ENCODE results near the gene FTSJ3.
A peak's percentile ranks its signal among the peaks of the same experiment; 100 is the strongest.

- TF ChIP-seq CTCF (IDR thresholded peaks at IDR 0.05), result peak; percentile 14 to 55 (median 36)
- peak; percentile 66 for TF ChIP-seq POLR2A (IDR thresholded peaks at IDR 0.05; ENCODE audit: low read depth)
- TF ChIP-seq POLR2AphosphoS5 (IDR thresholded peaks at IDR 0.05), result peak; percentile 84 to 97
- no peak for TF ChIP-seq EP300 (IDR thresholded peaks at IDR 0.05)
Measured at GRCh38 chr17:63827002-63827800, at the start of gene FTSJ3, which contains the start of gene PSMC5.

Data from esophagus muscularis mucosa (tissue), 4 donors.